ENCODE results near the gene HSPH1.

- TF ChIP-seq CTCF (IDR thresholded peaks at IDR 0.05) (no peak), POLR2A (IDR thresholded peaks at IDR 0.05) (peak in 1 of 2 donors; percentile 1)
These were observed 38.9 kb upstream of the HSPH1 start for GRCh38 chr13:31200637-31200971.

All from adrenal gland (tissue), 5 donors.